ENCODE measurements around the gene TTC12.

DNA sequence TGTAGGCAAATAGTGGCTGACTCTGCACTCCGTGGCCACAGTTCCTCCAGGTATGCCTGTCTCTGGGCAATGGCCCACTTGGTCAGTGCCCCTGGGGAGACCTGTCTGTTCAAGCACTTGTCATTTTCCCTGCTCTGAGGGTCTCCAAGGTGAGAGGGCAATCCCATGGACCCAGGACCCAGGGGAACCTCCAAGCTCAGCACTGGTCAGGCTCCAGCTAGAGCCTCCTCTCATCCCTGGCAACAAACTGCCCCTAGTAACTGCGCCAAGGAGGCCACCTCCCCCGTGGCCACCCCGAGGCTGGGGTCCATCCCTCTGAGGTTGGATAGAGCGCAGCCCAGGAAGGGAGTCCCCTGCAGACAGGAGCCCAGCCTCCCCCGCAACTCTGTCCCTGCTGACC, 72.5 kb downstream of the TTC12 start:
- TF ChIP-seq POLR2A (IDR thresholded peaks at IDR 0.05): no peak
- TF ChIP-seq, protein P1, sequence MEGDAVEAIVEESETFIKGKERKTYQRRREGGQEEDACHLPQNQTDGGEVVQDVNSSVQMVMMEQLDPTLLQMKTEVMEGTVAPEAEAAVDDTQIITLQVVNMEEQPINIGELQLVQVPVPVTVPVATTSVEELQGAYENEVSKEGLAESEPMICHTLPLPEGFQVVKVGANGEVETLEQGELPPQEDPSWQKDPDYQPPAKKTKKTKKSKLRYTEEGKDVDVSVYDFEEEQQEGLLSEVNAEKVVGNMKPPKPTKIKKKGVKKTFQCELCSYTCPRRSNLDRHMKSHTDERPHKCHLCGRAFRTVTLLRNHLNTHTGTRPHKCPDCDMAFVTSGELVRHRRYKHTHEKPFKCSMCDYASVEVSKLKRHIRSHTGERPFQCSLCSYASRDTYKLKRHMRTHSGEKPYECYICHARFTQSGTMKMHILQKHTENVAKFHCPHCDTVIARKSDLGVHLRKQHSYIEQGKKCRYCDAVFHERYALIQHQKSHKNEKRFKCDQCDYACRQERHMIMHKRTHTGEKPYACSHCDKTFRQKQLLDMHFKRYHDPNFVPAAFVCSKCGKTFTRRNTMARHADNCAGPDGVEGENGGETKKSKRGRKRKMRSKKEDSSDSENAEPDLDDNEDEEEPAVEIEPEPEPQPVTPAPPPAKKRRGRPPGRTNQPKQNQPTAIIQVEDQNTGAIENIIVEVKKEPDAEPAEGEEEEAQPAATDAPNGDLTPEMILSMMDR (IDR thresholded peaks at IDR 0.05): no peak
- no peak for TF ChIP-seq EP300 (IDR thresholded peaks at IDR 0.05)
- TF ChIP-seq POLR2AphosphoS5 (IDR thresholded peaks at IDR 0.05): no peak
